Endometrial microvascular endothelial cells (primary cell): ENCODE data around the gene DPH2. TPM values are rescaled to one million over a fixed set of nuclear protein-coding genes. Genes with fewer than 3 reads are reported as not detected.

ENCODE experiments used
- in situ Hi-C: cut with HindIII; loops from 2 replicates; pipeline ENCODE4 v1.10.0; 2017; ENCODE audit warnings: low sequenced_read_pairs, low pct_unique_long_range_greater_than_20kb; ENCODE audit errors: inconsistent ontology term
- total RNA-seq: library from RNA; depleted of rRNA; stranded (reverse); fragments of >200 nt; gene quantifications from one replicate; pipeline ENCODE4 v1.2.3, GENCODE V29; 2015; ENCODE audit errors: inconsistent ontology term

DPH2 gene
- total RNA-seq, 1 donor from 2014 or later = 63.8 TPM

DNA sequence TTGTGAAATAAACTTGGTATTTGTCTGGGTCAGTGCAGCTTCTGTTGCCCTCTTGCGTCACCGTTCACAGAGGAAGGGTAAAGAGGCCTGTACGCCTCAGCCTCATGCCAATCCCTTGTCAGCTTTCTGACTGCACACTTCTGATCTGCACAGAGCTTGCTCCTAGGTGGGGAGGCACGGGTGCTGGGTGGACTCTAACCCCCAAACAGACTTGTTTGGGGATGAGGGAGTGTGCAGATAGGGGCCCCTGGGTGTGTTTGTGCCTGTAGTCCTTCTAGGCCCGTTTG is 8.4 kb downstream of the DPH2 start:
- in situ Hi-C loops = no loop called here

DNA sequence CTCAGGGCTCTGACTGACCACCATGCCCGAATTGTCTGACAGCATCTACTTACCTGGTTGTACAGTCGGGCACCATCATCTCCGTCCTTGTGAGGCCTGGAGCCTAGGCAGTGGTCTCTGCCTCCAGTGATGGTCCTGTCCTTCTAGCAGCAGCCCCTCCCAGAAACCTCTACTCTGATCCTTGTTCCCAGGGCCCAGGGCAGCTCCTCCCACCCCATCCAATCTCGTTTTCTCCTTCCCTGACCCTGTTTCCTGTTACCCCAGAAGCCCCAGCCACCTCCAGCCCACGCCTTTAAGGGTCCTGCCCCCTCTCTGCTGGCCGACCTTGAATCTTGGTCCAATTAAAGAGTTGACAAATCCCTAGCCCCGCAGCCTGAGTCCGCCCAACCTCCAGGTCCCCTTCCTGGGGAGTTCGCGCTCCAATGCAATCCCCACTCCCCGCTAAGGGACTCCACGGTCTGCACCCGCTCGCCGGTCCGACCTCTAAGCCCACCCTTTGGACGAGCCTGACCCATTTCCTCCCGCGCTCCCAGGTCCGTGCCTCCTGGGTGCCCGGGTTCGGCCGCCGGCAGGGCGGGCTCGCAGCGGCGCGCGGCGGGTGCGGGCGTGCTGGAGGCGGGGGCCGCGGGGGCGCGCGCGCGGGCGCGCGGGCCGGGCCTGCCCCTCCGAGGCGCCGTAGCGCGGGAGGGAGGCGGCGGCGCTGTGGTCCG is 8.9 kb downstream of the DPH2 start, which contains the start of gene B4GALT2:
TSS of gene B4GALT2 (plus strand) at position 660 of the 710 bp plus-strand sequence. CDS start 1,951 bp downstream, outside the sequence.
- in situ Hi-C loops = no loop called here

DNA sequence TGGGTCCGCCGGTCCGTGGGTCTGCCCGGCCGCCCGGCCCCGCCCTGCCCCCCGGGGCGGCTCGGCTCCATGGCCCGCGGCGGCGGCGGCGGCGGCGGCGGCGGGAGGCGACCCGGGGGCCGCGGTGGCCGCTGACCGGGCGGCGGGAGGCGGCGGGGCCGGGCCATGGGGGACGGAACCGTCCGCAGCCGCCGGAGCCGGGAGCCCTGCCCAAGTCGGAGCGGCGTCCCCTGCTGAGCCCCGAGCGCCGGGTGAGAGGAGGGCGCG is 9.4 kb downstream of the DPH2 start:
- in situ Hi-C loops = no loop called here

DNA sequence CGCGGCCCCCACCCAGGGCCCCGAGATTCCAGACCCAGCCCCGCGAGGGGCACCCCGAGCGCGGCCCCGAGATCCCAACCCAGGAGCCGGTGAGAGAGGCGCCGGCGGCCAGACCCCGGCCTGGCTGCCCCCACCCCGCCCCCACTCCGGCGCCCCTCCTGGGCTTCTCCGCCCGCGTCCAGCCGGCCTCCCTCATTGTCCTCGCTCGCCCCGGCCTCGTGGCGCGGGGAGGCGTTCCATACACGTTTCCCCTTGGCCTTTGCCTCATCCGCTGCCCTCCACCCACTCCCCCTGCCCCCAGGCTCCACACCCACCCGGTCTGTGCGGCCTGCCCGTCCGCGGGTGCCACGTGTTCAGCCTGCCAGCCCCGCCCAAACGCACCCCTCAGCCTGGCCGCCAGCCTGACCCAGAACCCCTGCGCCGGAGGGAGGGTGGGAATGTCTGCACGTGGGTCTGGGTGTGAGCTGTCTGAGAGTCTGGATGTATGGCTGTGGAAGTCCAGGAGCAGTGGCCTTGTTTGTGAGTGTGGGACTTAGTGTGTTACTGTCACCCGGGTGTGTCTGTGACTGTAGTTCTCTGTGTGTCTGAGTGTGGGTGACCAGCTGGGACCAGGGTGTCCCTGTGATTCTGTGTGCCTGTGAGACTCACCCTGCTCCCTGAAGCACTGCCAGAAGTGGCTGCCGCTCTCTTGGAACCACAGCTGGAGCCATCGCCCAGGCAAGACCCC is 9.9 kb downstream of the DPH2 start:
- in situ Hi-C loops = no loop called here

DNA sequence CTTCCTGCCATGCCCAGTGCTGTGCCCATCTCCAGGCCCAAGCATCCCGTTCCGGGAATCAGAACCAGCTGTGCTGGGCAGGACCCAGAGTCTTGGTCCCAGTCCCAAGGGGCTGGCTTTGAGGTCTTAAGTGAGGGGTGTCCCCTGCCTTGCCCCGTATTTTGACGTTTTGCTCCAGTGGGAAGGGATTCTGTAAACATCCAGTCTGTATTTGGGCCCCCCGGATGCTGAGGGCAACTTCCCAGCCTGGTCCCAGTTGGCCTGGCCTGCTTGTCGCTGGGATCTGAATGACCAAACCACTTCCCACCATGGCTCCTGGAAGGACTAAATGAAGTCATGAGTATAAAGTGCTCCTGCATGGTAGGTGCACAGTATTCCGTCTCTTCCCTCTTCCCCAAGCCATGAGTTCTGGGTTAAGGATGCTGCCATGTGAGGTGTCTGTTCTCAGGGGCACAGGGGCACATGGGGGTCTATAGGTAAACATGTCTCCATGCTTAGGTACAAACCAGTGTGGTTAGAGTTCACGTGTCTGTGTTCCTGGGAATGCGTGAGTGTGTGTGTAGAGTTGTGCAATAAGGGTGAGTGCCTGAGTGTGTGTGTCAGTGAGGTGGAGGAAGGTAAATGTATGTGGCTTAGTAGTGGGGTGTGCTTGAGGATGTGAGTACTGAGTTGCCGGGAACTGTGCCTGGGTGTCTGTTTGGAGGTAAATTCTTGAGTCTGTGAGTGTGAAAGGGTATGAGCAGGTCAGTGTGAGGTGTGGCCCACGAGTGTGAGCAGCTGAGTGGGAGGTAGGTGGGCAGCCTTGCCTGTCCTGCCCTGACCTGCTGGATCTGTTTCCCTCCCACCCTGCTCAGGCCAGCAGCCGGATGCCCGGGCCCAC is 10.7 kb downstream of the DPH2 start:
- in situ Hi-C loops = no loop called here

DNA sequence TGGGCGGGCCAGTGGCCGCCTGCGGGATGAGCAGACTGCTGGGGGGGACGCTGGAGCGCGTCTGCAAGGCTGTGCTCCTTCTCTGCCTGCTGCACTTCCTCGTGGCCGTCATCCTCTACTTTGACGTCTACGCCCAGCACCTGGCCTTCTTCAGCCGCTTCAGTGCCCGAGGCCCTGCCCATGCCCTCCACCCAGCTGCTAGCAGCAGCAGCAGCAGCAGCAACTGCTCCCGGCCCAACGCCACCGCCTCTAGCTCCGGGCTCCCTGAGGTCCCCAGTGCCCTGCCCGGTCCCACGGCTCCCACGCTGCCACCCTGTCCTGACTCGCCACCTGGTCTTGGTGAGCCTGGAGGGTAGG is 11.3 kb downstream of the DPH2 start:
- in situ Hi-C loops = no loop called here

DNA sequence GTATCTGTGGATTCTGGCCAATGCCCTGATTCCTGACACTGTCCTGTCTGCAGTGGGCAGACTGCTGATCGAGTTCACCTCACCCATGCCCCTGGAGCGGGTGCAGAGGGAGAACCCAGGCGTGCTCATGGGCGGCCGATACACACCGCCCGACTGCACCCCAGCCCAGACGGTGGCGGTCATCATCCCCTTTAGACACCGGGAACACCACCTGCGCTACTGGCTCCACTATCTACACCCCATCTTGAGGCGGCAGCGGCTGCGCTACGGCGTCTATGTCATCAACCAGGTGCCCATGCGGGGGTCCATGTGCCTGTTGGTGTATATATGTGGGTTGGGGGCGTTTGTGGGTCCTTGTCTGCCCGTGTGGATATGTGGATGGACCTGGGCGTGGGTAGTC is 11.8 kb downstream of the DPH2 start:
- in situ Hi-C loops = no loop called here

DNA sequence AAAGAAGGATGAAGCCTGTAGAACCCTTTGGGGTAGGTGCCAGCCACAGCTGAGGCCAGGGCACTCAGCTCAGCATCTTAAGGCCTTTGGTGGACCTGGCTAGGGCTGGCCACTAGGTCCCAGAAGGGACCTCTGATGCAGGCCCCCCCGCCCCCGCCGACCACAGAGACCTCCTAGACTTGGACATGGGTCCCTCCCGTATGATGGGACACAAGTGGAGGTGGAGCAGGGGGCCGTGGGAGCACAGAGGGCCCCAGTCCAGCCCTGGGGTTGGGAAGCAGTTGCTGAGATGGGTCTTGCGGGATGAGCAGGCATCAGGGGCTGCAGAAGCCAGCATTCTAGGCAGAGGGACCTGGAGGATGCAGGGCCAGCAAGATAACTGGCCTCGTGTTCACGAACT is 12.4 kb downstream of the DPH2 start:
- in situ Hi-C loops = no loop called here

DNA sequence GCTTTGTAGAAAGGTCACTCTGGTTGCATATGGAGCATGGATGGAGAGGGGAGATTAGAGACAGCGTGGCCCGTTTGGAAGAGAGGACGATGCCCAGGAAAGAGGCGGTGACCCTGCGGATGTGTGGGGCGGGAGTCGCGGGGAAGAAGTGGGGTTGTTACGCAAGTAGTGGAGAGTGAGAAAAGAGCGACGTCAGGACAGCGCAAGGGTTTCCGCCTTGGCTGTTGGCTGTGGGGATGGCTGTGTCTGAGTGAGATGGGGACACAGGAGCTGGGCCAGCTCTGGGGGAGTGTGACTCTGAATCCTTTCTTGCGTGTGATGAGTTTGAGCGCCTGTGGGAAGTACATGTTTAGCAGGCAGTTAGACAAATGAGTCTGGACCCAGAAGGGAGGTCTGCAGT is 13.0 kb downstream of the DPH2 start:
- in situ Hi-C loops = no loop called here

DNA sequence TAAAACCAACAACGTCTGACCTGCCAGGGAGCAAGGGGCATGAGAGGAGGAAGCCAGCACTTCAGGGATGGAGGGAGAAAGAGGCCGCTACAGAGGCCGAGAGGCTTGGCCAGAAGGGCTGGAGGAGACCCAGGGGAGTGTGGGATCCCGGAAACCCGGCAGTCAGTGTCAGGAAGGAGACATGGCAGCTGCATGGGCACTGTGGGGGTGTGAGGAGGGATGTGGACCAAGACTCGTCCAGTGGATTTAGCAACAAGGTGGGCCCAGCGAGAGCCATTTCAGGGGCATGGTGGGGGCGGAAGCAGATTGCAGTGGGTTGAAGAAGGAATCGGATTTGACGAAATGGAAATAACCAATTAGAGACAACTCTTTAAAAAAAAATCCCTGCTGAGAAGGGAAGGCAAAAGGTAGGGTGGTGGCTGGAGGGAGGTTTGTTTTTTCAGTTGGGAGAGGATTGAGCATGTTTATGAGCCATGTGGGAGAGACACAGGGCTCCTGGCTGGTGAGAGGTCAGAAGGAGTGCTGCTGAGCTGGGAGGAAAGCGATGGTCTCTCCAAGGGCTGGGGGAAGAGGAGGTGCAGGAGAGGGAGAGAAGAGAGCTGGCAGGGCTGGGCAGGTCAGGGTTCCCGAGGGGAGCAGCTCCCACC is 13.6 kb downstream of the DPH2 start:
- in situ Hi-C loops = no loop called here

DNA sequence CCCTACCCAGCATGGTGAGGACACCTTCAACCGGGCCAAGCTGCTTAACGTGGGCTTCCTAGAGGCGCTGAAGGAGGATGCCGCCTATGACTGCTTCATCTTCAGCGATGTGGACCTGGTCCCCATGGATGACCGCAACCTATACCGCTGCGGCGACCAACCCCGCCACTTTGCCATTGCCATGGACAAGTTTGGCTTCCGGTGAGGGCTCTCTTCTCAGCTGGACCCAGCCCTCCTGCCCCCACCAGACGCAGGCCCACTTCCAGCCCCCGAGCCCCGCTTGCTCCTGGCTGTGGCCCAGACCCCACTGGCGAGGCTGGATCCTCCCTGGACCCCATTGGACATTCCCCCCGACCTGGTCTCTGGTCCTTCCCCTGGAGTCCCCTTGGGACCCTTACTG is 15.0 kb downstream of the DPH2 start:
- in situ Hi-C loops = no loop called here

DNA sequence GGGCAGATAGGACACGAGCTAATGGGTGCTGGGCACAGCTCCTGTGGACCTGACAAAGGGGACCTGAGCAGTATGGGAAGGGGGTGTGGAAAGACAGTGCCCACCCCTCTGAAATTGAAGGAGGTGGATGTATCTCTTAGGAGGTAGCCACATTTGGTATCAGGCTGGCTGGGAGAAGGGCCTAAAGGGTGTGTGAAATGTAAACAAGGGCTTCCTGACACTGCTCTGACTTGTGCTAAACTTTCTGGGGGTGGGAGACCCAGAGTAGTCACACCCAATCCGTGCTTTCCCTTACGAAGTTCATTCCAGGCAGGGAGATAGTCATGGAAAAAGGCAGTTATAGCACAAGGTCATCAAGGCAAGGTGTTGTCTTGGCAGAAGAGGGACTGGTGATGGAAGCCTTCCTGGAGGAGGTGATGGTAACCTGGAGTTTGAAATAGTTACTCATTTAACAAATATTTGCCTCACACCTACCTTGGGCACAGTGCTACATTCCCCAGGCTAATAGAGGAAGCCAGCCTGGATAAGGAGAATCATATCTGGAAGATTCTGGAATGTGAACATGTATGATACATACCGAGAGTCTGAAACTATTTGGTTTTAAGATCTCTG is 16.3 kb downstream of the DPH2 start:
- in situ Hi-C loops = no loop called here

DNA sequence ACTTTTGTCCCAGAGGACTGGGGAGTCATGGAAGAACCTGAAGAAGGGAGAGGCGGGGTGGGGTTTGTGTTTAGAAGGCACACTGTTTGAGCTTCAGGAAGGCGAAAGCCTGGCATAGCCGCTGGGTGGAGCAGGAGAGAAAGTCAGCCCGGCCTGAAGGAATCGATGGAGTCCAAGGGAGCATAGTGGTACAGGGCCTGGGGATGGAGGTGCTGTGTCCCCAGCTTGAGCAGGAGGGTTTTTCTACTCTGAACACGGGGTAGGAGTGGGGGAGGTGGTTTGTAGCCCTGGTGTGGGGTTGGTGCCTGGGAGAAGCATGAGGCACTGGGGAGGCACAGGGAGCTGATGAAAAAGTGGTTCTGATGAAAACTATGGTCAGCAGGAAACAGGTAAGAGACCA is 16.9 kb downstream of the DPH2 start:
- in situ Hi-C loops = no loop called here

DNA sequence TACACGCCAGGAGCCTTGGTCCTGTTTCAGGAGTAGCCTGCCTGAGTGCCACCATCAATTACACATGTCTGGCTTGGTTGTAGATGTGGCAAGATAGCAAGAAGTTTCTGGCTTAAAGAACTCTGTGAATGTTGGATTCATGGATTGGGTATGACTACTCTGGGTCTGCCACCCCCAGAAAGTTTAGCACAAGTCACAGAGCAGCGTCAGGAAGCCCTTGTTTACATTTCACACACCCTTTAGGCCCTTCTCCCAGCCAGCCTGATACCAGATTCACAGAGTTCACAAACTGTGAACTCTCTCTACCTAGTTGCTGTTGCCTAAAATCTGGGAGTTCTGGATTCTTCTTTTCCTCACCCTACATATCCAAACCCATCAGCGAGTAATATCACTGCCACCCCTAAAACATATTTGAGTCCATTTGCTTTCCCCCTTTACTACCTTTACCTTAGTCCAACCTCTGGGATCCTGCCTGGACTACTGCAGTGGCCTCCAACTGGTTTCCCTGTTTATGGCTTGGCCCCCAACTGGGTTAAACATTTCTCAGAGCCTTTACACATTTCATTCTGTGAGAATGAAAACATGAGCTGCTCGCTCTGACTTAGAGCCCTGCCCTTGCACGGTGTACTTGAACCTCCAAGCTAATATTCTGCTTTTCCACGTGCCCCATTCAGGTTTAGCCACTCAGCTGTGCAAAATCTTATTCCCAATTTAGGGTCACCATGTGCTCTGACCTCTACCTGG is 17.5 kb downstream of the DPH2 start:
- in situ Hi-C loops = no loop called here

DNA sequence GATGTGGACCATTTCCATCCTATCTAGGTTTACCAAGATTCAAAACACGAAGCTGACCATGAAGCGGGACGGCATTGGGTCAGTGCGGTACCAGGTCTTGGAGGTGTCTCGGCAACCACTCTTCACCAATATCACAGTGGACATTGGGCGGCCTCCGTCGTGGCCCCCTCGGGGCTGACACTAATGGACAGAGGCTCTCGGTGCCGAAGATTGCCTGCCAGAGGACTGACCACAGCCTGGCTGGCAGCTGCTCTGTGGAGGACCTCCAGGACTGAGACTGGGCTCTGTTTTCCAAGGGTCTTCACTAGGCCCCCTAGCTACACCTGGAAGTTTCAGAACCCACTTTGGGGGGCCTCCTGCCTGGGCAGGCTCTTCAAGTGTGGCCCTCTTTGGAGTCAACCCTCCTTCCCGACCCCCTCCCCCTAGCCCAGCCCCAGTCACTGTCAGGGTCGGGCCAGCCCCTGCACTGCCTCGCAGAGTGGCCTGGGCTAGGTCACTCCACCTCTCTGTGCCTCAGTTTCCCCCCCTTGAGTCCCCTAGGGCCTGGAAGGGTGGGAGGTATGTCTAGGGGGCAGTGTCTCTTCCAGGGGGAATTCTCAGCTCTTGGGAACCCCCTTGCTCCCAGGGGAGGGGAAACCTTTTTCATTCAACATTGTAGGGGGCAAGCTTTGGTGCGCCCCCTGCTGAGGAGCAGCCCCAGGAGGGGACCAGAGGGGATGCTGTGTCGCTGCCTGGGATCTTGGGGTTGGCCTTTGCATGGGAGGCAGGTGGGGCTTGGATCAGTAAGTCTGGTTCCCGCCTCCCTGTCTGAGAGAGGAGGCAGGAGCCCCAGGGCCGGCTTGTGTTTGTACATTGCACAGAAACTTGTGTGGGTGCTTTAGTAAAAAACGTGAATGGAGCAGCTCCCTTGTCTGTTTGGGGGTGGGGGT is 20.7 kb downstream of the DPH2 start:
- in situ Hi-C loops = no loop called here

DNA sequence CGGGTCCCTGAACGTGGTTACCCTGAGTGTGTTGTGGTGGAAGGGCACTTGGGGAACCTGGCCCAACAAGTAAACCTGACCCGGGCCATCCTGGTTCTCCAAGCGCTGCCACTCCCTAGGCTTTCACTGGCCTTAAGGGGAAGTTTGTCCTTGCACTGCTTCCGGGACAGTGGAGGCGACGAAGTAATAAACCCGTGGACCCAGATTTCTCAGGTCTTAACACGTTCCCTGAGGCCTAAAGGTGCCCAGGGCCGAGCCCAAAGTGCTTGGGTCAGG is 21.3 kb downstream of the DPH2 start:
- in situ Hi-C loops = no loop called here

DNA sequence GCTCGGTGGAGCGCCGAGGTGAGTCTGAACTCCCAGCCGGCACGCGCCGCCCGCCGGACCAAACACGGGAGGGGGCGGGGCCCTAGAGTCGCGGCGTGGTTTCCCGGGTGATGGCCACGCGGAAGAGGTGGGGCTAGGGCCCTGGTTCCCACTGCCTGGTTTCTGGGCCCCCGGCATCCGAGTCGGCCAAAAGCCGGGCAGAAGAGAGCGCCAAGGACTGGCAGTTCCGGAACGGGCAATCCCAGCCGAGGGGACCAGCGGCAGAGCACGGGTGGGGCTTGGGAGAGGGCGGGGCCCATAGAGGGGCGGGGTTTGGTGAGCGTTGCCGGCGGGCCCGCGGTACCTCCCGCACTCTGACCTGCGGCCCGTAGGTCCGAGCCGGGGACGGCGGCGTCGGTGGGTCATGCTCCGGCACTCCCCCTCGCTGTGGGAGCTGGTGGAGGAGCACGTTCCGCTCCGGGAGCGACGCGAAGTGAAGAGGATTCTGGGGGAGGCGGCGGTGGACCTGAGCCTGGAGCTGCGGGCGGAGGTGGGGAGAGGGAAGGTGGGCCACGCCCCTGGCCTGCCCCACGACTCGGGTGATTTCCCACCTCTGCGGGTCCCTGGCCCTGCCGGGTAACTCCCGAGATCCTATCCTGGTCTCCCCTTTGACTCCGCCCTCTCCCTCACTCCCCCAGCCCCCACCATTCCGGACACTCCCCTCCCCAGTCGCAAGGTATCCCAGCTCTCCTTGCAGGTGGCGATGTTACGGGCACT is 21.8 kb downstream of the DPH2 start, which contains the start of gene CCDC24:
TSS of gene CCDC24 (plus strand) at position 124 of the 756 bp plus-strand sequence. CDS start at position 404, 280 bp downstream.
- in situ Hi-C loops = no loop called here
